IgD-negative memory B cell (primary cell): Measurements from ENCODE around the gene CEP97. TPM values are rescaled to one million over a fixed set of nuclear protein-coding genes. Genes with fewer than 3 reads are reported as not detected.
"Not testable (repeated sequence)": the region's sequence is repeated elsewhere in the genome, so short reads cannot be mapped to it uniquely, and the experiment has no call there.

Experiments used
- H3K27ac Mint-ChIP-seq, 3 donors: one replicate each; pipeline ENCODE4 v1.8.0; 2020 to 2022; ENCODE audit warnings: mild to moderate bottlenecking in 3 of 3, mixed read lengths in 3 of 3, moderate library complexity in 1 of 3
- H3K27me3 Mint-ChIP-seq: one replicate; pipeline ENCODE4 v1.8.0; 2021; ENCODE audit warnings: mixed read lengths
- H3K36me3 Mint-ChIP-seq: one replicate; pipeline ENCODE4 v1.8.0; 2020; ENCODE audit warnings: mild to moderate bottlenecking, mixed read lengths
- H3K4me1 Mint-ChIP-seq, 3 donors: one replicate each; pipeline ENCODE4 v1.8.0; 2020 to 2022; ENCODE audit warnings: mixed read lengths in 3 of 3, mild to moderate bottlenecking in 1 of 3
- H3K4me3 Mint-ChIP-seq, 4 donors: one replicate each; pipeline ENCODE4 v1.8.0; 2020 to 2022; ENCODE audit warnings: mild to moderate bottlenecking in 4 of 4, mixed read lengths in 4 of 4, moderate library complexity in 3 of 4
- H3K9me3 Mint-ChIP-seq, 3 donors: one replicate each; pipeline ENCODE4 v1.8.0; 2020 to 2021; ENCODE audit warnings: mixed read lengths in 3 of 3, mild to moderate bottlenecking in 1 of 3
- polyA plus RNA-seq: library from polyadenylated mRNA; unstranded; fragments of 300-500 nt; fragmentation: Illumina TruSeq; gene quantifications from one replicate; pipeline ENCODE4 v1.2.3, GENCODE V29; 2021

The CEP97 gene
- polyA plus RNA-seq, 1 donor from 2014 or later: 6.1 TPM

GRCh38 chr3:101725194-101725889 lies 928 bp downstream of the CEP97 start:
- Mint-ChIP-seq H3K27me3 (no peaks in the 10 kb centered on the region), H3K4me1 (peaks cover 28 to 36% (median 31%) of the 10 kb centered on the region in 3 donors), H3K4me3 (peak overlapping the region; percentile 95 to 100 (median 98)), H3K27ac (peak overlapping the region; percentile 91 to 98 (median 98)), H3K9me3 (no peaks in the 10 kb centered on the region), H3K36me3 (no peaks in the 10 kb centered on the region)

GRCh38 chr3:101725890-101726275 lies 1.5 kb downstream of the CEP97 start:
- peak overlapping the region; percentile 91 to 98 (median 98) for H3K27ac Mint-ChIP-seq
- H3K4me1 Mint-ChIP-seq: peaks cover 27 to 33% (median 28%) of the 10 kb centered on the region in 3 donors

GRCh38 chr3:101729586-101729985 lies 5.2 kb downstream of the CEP97 start:
- no peak overlapping the region for H3K27ac Mint-ChIP-seq
- peaks cover 8 to 13% (median 10%) of the 10 kb centered on the region in 3 donors for H3K4me1 Mint-ChIP-seq
- peaks cover 16% of the 10 kb centered on the region for H3K36me3 Mint-ChIP-seq

More at GRCh38 chr3:101725890-101726275, 1.5 kb downstream of the CEP97 start:
- H3K9me3 Mint-ChIP-seq: no peaks in the 10 kb centered on the region
- H3K4me3 Mint-ChIP-seq: peak overlapping the region; percentile 95 to 100 (median 98)
- H3K36me3 Mint-ChIP-seq: peaks cover 3% of the 10 kb centered on the region
- H3K27me3 Mint-ChIP-seq: no peaks in the 10 kb centered on the region

GRCh38 chr3:101730839-101731238 lies 6.4 kb downstream of the CEP97 start:
- Mint-ChIP-seq H3K27ac (no peak overlapping the region), H3K9me3 (no peaks in the 10 kb centered on the region), H3K27me3 (no peaks in the 10 kb centered on the region), H3K4me3 (no peak overlapping the region), H3K4me1 (peaks cover 7 to 8% (median 8%) of the 10 kb centered on the region in 3 donors), H3K36me3 (peaks cover 23% of the 10 kb centered on the region)

More at GRCh38 chr3:101729586-101729985, 5.2 kb downstream of the CEP97 start:
- Mint-ChIP-seq H3K4me3 (no peak overlapping the region), H3K27me3 (no peaks in the 10 kb centered on the region), H3K9me3 (no peaks in the 10 kb centered on the region)

- Mint-ChIP-seq H3K36me3 (peaks cover 23% of the 10 kb centered on the region), H3K27ac (no peak overlapping the region), H3K9me3 (no peaks in the 10 kb centered on the region), H3K4me3 (no peak overlapping the region), H3K4me1 (peaks cover 2 to 3% (median 3%) of the 10 kb centered on the region in 3 donors), H3K27me3 (no peaks in the 10 kb centered on the region)
Observed at GRCh38 chr3:101732240-101732641, 7.8 kb downstream of the CEP97 start.

GRCh38 chr3:101735833-101736232 lies 11.4 kb downstream of the CEP97 start:
- no peaks in the 10 kb centered on the region for H3K9me3 Mint-ChIP-seq
- H3K36me3 Mint-ChIP-seq: peaks cover 25% of the 10 kb centered on the region
- no peak overlapping the region for H3K27ac Mint-ChIP-seq
- no peak overlapping the region for H3K4me3 Mint-ChIP-seq
- H3K27me3 Mint-ChIP-seq: no peaks in the 10 kb centered on the region
- H3K4me1 Mint-ChIP-seq: peaks cover 0 to 3% (median 0%) of the 10 kb centered on the region in 3 donors

- H3K36me3 Mint-ChIP-seq: peaks cover 10% of the 10 kb centered on the region
- not testable (repeated sequence) for H3K27ac Mint-ChIP-seq, H3K9me3 Mint-ChIP-seq, H3K27me3 Mint-ChIP-seq, H3K4me1 Mint-ChIP-seq, H3K4me3 Mint-ChIP-seq
Observed at GRCh38 chr3:101741914-101742313, 17.5 kb downstream of the CEP97 start.

- peaks cover 7% of the 10 kb centered on the region for H3K36me3 Mint-ChIP-seq
- no peaks in the 10 kb centered on the region for H3K27me3 Mint-ChIP-seq
- H3K4me3 Mint-ChIP-seq: no peak overlapping the region
- H3K9me3 Mint-ChIP-seq: no peaks in the 10 kb centered on the region
- H3K27ac Mint-ChIP-seq: peak overlapping the region in 2 of 3 donors; percentile 46 to 67
- H3K4me1 Mint-ChIP-seq: peaks cover 0 to 5% (median 3%) of the 10 kb centered on the region in 3 donors
Observed at GRCh38 chr3:101744811-101745210, 20.4 kb downstream of the CEP97 start.

- not testable (repeated sequence) for H3K36me3 Mint-ChIP-seq, H3K27me3 Mint-ChIP-seq, H3K9me3 Mint-ChIP-seq, H3K27ac Mint-ChIP-seq, H3K4me3 Mint-ChIP-seq, H3K4me1 Mint-ChIP-seq
Observed at GRCh38 chr3:101745934-101746333, 21.5 kb downstream of the CEP97 start.

GRCh38 chr3:101753386-101754113 lies 29.1 kb downstream of the CEP97 start:
- peak overlapping the region in 1 of 4 donors; percentile 28 for H3K4me3 Mint-ChIP-seq
- H3K4me1 Mint-ChIP-seq, H3K27me3 Mint-ChIP-seq, H3K27ac Mint-ChIP-seq, H3K9me3 Mint-ChIP-seq: not testable (repeated sequence)
- H3K36me3 Mint-ChIP-seq: peaks cover 21% of the 10 kb centered on the region

GRCh38 chr3:101758224-101758623 lies 33.8 kb downstream of the CEP97 start:
- H3K9me3 Mint-ChIP-seq: peaks cover 0 to 3% (median 0%) of the 10 kb centered on the region in 3 donors
- H3K36me3 Mint-ChIP-seq: peaks cover 26% of the 10 kb centered on the region
- no peak overlapping the region for H3K4me3 Mint-ChIP-seq
- H3K27ac Mint-ChIP-seq: no peak overlapping the region
- peaks cover 13 to 14% (median 14%) of the 10 kb centered on the region in 3 donors for H3K4me1 Mint-ChIP-seq
- no peaks in the 10 kb centered on the region for H3K27me3 Mint-ChIP-seq

GRCh38 chr3:101762041-101762646 lies 37.7 kb downstream of the CEP97 start:
- peaks cover 25% of the 10 kb centered on the region for H3K36me3 Mint-ChIP-seq
- no peaks in the 10 kb centered on the region for H3K27me3 Mint-ChIP-seq

GRCh38 chr3:101777745-101778281 lies 53.4 kb downstream of the CEP97 start:
- Mint-ChIP-seq H3K4me1 (peaks cover 25 to 38% (median 38%) of the 10 kb centered on the region in 3 donors), H3K27ac (peak overlapping the region; percentile 72 to 98 (median 97)), H3K4me3 (peak overlapping the region in 3 of 4 donors; percentile 43 to 98 (median 77))
- H3K27me3 Mint-ChIP-seq, H3K36me3 Mint-ChIP-seq, H3K9me3 Mint-ChIP-seq: not testable (repeated sequence)

More at GRCh38 chr3:101762041-101762646, 37.7 kb downstream of the CEP97 start:
- H3K4me3 Mint-ChIP-seq: no peak overlapping the region
- H3K27ac Mint-ChIP-seq: no peak overlapping the region
- peaks cover 8 to 10% (median 9%) of the 10 kb centered on the region in 3 donors for H3K4me1 Mint-ChIP-seq
- H3K9me3 Mint-ChIP-seq: no peaks in the 10 kb centered on the region

GRCh38 chr3:101778385-101779046 lies 54.1 kb downstream of the CEP97 start:
- Mint-ChIP-seq H3K9me3 (no peaks in the 10 kb centered on the region), H3K4me3 (peak overlapping the region; percentile 77 to 98 (median 92)), H3K36me3 (peaks cover 2% of the 10 kb centered on the region), H3K4me1 (peaks cover 29 to 38% (median 38%) of the 10 kb centered on the region in 3 donors), H3K27ac (peak overlapping the region; percentile 84 to 98 (median 97)), H3K27me3 (no peaks in the 10 kb centered on the region)
